HG03378 (cell line): ENCODE measurements around the gene PCSK5.
"Not testable (repeated sequence)": the region's sequence is repeated elsewhere in the genome, so short reads cannot be mapped to it uniquely, and the experiment has no call there.

Source experiments
- ATAC-seq: cut with Tn5 transposase; IDR thresholded peaks from one replicate; pipeline ENCODE4 v1.9.1; 2021; ENCODE audit warnings: mild to moderate bottlenecking, moderate library complexity; ENCODE audit not compliant: unreplicated experiment

PCSK5 gene

DNA sequence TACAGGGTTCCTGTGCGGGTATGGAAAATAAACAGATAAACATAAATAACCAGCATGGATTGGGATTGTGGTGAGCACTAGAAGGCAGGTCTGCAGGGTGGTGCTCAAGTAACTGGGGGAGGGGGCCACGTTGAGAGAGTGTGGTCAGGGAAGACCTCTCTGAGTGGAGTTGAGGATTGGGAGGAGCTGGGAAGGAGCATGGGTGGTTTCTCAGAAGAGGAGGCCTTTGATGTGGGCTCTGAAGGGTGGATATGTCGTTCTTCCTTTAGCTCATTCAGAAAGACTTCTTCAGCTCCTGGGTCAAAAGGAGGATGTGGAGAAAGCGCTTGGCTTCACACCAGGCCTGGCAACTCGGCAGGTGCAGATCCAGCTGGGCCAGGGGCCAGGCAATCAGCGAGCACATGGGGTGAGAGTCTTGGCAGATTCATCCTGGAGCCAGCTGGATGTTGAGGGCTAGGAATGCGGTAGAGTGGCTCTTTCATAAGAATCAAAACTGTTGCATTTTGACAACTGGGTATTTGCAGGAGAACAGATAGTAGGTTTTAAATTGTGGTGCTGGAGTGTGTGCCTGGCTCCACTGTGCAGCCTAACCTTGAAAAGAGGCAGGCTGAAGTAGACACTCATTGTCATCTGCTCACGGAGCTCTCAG lies 71.7 kb downstream of the PCSK5 start:
- no peak for ATAC-seq

DNA sequence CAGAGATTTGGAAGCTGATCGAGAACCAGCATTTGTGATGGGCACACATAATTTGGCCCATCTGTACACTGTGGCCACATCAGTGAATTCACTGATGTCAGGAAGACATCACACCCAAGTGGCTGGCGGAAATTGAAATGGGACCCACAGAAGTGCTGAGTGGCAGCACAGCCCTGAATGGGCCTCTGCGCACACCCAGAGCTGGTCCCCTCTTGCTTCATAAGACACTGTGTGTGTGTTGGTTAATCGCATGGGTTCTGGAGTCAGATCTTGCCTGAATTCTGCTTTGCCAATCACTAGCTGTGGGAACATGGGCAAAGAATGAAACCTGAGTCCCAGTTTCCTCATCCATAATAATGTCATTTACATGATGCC lies 72.2 kb downstream of the PCSK5 start:
- no peak for ATAC-seq

GRCh38 chr9:75963321-75963720 lies 72.8 kb downstream of the PCSK5 start:
- ATAC-seq = not testable (repeated sequence)

- ATAC-seq = no peak
Measured at GRCh38 chr9:75964427-75964826, 74.0 kb downstream of the PCSK5 start.

- no peak for ATAC-seq
Measured at GRCh38 chr9:75965231-75965630, 74.8 kb downstream of the PCSK5 start.

- ATAC-seq = no peak
Measured at GRCh38 chr9:75967556-75967955, 77.1 kb downstream of the PCSK5 start.

DNA sequence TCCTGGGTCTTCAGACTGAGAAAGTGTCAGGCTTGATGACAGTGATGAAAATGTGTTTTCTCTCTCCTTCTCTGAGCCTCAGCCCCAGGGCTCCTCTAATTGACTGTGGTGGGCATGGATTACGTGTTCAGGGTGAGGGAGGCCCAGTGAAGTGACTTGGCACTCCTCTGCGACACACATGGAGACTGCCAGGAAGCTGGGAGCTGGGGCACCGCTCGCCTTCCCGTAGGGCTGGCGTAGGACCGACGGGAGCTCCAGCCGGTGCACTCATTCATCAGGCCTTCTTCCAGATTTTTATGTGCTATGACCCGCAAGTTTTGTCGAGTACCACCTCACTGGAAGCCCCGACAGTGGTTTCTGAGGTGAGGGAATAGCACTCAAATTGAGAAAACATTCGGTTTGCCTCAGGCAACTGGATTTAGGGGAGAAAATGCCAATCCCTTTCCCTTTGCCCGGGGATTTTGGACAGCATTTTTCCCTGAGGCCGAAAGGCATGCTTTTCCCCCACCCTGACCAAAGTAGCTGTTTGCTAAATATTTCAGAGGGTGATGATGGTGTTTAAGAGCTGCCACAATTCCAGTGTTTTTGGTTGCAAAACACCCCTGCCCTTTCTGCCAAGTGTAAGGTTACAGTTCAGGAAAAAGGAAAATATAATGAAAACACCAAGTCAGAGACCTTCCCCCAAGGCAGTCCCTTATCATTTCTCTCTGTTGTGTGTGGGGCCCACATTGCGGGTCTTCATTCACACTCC lies 83.7 kb downstream of the PCSK5 start:
- ATAC-seq = no peak

- no peak for ATAC-seq
Measured at GRCh38 chr9:75975071-75975470, 84.6 kb downstream of the PCSK5 start.

GRCh38 chr9:75976549-75976948 lies 86.1 kb downstream of the PCSK5 start:
- no peak for ATAC-seq

DNA sequence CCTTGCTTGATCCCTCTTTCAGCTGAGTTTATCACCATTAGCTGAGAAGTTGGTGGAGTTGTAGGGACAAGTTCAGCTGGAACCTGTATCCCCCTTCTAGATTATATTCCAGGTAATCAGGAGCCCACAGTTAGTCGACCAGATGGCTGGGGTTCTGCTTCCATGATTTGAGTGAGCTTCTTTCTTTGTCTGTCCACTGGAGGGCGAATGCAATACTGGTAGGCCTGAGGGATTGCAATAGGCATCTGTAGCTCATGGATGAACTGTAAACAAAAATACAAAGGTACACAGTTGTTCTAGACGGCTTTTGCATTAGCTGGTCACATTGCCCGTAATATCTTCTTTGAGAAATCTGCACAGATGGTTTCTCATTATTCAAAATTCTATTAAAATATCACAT lies 88.9 kb downstream of the PCSK5 start:
- ATAC-seq = no peak

GRCh38 chr9:75983319-75984045 lies 93.0 kb downstream of the PCSK5 start:
- no peak for ATAC-seq

DNA sequence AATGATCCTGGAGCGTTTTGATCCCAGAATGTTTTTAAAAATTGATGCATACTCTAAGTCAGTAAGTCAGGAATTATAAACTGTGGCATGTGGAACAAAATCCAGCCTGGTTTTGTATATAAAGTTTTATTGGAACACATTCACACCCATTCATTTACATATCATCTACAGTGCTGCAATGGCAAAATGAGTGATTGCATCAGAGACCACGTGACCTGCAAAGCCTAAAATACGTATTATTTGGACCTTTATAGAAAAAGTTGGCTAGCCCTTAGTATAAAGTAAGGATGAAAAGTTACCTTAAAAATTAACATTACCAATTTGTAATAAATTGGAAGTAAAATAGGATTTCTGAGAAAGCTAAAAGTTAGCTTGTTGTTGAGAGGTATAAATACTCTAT lies 95.0 kb downstream of the PCSK5 start:
- no peak for ATAC-seq

GRCh38 chr9:75988663-75989062 lies 98.2 kb downstream of the PCSK5 start:
- no peak for ATAC-seq

GRCh38 chr9:75990156-75990555 lies 99.7 kb downstream of the PCSK5 start:
- ATAC-seq = no peak

GRCh38 chr9:75990576-75991304 lies 100.3 kb downstream of the PCSK5 start:
- ATAC-seq = no peak

GRCh38 chr9:75992482-75993206 lies 102.2 kb downstream of the PCSK5 start:
- no peak for ATAC-seq

GRCh38 chr9:75993434-75993833 lies 103.0 kb downstream of the PCSK5 start:
- ATAC-seq = no peak

DNA sequence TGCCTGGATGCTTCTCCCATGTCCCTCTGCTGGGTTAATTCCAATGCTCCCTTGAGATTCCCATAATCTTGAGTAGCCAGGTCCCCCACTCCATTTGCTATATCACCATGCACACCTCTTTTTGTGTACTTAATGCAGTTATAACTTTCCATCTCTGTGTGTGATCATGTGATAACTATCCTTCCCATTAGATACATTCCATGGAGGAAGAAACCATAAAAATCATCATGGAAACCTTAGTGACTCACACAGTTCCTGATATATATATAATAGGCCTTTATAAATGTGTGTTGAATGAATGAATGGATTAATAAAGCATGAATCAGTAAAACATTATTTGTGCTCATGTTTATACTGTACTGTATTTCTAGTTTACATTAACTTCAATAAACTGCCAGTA lies 104.6 kb downstream of the PCSK5 start:
- ATAC-seq = no peak

DNA sequence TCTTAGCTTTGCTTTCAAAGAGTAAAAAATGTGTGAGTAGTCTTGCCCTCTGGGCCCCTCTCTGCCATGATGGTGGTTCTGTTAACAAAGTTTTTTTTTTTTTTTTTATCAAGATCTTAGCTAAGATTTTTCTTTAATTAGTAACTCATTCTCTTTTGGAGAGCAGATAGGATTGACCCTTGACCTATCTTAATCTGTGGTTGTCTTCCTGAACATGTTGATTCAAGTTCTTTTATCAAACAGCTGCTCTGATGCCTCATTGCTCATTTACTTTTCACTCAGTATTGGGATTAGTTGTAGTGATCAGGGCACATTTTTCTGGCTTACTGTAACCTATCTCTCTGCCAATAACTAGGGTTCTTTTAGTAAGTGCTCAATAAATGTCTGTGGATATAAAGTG lies 106.3 kb downstream of the PCSK5 start:
- no peak for ATAC-seq

DNA sequence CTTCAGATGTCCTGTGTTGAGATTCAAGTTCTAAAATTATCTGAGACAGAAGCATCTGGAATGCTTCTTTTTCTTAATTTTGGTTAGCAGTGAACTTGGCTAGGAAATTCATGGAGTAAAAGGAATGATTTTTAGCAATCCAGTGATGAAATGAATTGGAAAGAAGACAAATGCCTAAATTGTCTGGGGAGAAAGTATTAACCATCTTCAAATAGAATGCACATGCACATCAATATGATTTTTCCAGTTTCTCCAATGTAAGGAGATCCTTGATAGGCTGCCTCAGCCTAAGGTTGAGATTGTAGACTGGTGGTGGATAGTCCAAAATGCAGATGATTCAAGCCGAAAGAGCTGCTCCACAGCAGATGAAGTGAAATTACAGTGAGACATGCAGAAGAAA lies 106.7 kb downstream of the PCSK5 start:
- no peak for ATAC-seq
